Spleen (tissue), 11 donors: ENCODE measurements around the gene CDC42BPA. TPM values are rescaled to one million over a fixed set of nuclear protein-coding genes. Genes with fewer than 3 reads are reported as not detected.

ENCODE experiments used
- DNase-seq: peaks from one replicate; pipeline ENCODE4 v3.0.0-alpha.2; 2020
- H3K27ac ChIP-seq, 8 donors: fragments of 200-600 bp; sonication (generic) in 7 of 8; 1 replicate in 4 of 8; 2 replicates in 4 of 8; pipeline versions ENCODE4 v1.5.0 to v1.8.0; 2016 to 2021; ENCODE audit warnings: inconsistent platforms in 4 of 8, mild to moderate bottlenecking in 4 of 8, moderate library complexity in 1 of 8
- H3K27me3 ChIP-seq, 7 donors: fragments of 200-600 bp; sonication (generic) in 6 of 7; replicated peaks in 1 of 7; 1 replicate in 4 of 7; 2 replicates in 3 of 7; pipeline versions ENCODE4 v1.5.0 to v1.8.0; 2016 to 2021; ENCODE audit warnings: inconsistent platforms in 3 of 7, mild to moderate bottlenecking in 1 of 7
- H3K36me3 ChIP-seq, 6 donors: fragments of 200-600 bp; sonication (generic) in 5 of 6; 1 replicate in 4 of 6; 2 replicates in 2 of 6; pipeline versions ENCODE4 v1.5.0 to v1.8.0; 2016 to 2021; ENCODE audit warnings: inconsistent platforms in 2 of 6
- H3K4me1 ChIP-seq, 6 donors: fragments of 200-600 bp; sonication (generic) in 5 of 6; 1 replicate in 3 of 6; 2 replicates in 3 of 6; pipeline versions ENCODE4 v1.5.0 to v1.8.0; 2016 to 2021; ENCODE audit warnings: inconsistent platforms in 3 of 6
- H3K4me3 ChIP-seq, 8 donors: fragments of 200-600 bp; sonication (generic) in 7 of 8; 1 replicate in 4 of 8; 2 replicates in 4 of 8; pipeline versions ENCODE4 v1.5.0 to v1.8.0; 2016 to 2021; ENCODE audit warnings: inconsistent platforms in 4 of 8, mild to moderate bottlenecking in 4 of 8, moderate library complexity in 2 of 8
- H3K9me3 ChIP-seq, 8 donors: fragments of 200-600 bp; sonication (generic) in 7 of 8; 1 replicate in 4 of 8; 2 replicates in 4 of 8; pipeline versions ENCODE4 v1.5.0 to v1.8.0; 2016 to 2021; ENCODE audit warnings: inconsistent platforms in 4 of 8
- CTCF ChIP-seq, 11 experiments: fragments of 200-600 bp in 7 of 11; fragments of 450-650 bp in 4 of 11; sonication (generic) in 4 of 11; IDR thresholded peaks in 8 of 11; conservative IDR thresholded peaks in 3 of 11; 1 replicate in 7 of 11; 2 replicates in 4 of 11; pipeline versions ENCODE4 v1.4.0 to v1.8.0; 2016 to 2021; ENCODE audit warnings: antibody characterized with exemption in 11 of 11, inconsistent platforms in 4 of 11, mild to moderate bottlenecking in 1 of 11
- POLR2A ChIP-seq, 3 donors: fragments of 450-650 bp; IDR thresholded peaks; one replicate each; pipeline ENCODE4 v1.5.1; 2017; ENCODE audit warnings: antibody characterized with exemption in 3 of 3, mild to moderate bottlenecking in 1 of 3
- POLR2AphosphoS5 ChIP-seq, 3 donors: sonication (generic); formaldehyde crosslinking; IDR thresholded peaks; one replicate each; pipeline ENCODE4 v1.5.1; 2017; ENCODE audit warnings: antibody characterized with exemption in 3 of 3
- WGBS, 5 donors: extraction: QIAGEN DNeasy Blood & Tissue Kit in 3 of 5; methylation state at CpG; one replicate each; pipeline versions ENCODE4 v1.1.5 to v1.1.7; 2013 to 2018; 5-methylcytosine and 5-hydroxymethylcytosine counted together
- intact Hi-C: fragments of 100-400 bp; cut with DNase I; formaldehyde crosslinking; loops from one replicate; pipeline ENCODE4 v1.15.0; 2023; ENCODE audit warnings: low total_unique reads
- polyA plus RNA-seq, 3 donors: library from polyadenylated mRNA; stranded (reverse); fragments of 200-250 nt; gene quantifications; one replicate each; pipeline ENCODE4 v1.2.1, GENCODE V29; 2013
- total RNA-seq, 7 donors: library from RNA; depleted of rRNA in 3 of 7; stranded (reverse); fragments of >200 nt in 3 of 7; fragmentation: NEBNext Ultra II Directional in 4 of 7; extraction: Animal tissue kit (Norgen Biotek cat#: 25700) in 4 of 7; gene quantifications; one replicate each; pipeline versions ENCODE4 v1.1.0 to v1.2.1, GENCODE V29; 2016 to 2021
- donor health status: healthy with polysubstance abuse.
- donor health status: DM: no; HTN: no; CAD: no; lungs with moderate emphysema.
- donor health status: DM: no; HTN: no; CAD: no.
- donor health status: Bipolar disorder and iron deficiency.
- donor health status: healthy.
- donor health status: DM: no; HTN: no; CAD: no.
- donor health status: DM: yes; HTN: yes; CAD: no.

CDC42BPA gene
- total and polyA plus RNA-seq, 10 donors = 1.1 to 36.4 (median 27.6) TPM

- intact Hi-C loops = no loop called here
- Histone ChIP-seq H3K4me1 (peaks cover 12 to 77% (median 49%) of the 10 kb centered on the region in 6 donors), H3K9me3 (peaks cover 0 to 7% (median 2%) of the 10 kb centered on the region in 8 donors), H3K27me3 (no peaks in the 10 kb centered on the region), H3K27ac (no peak overlapping the region), H3K4me3 (no peak overlapping the region), H3K36me3 (peaks cover 0 to 9% (median 0%) of the 10 kb centered on the region in 6 donors)
- TF ChIP-seq CTCF (IDR thresholded peaks at IDR 0.05 in 8 of 11, conservative IDR thresholded peaks at IDR 0.05 in 3 of 11) = no peak
- TF ChIP-seq POLR2AphosphoS5 (IDR thresholded peaks at IDR 0.05) = no peak
- no peak for TF ChIP-seq POLR2A (IDR thresholded peaks at IDR 0.05)
- 71 to 86% (median 83%) methylated on average over 5 of the region's 5 CpGs for WGBS, 5 donors
- no peak for DNase-seq
Observed at GRCh38 chr1:226943156-226943555, 375.1 kb downstream of the CDC42BPA start.

DNA sequence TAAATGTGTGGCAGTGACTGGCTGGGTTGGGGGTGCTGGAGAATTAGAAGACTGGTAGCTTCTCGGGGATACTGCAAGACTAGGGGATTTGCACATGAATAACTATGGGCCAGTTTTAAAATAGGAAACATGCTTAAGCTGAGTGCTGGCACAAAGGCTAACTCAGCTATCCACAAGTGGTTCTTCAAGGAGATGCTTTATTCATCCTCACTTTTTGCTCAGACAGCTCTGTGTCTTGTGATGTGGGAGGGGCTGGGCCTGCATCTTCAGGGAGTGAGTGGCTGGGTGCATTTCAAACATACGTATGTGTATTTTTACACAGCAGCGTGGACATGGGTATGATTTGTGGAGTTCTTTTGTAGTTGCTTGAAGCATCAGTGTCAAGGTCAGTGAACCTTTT lies 375.9 kb downstream of the CDC42BPA start:
- Histone ChIP-seq H3K9me3 (no peaks in the 10 kb centered on the region), H3K27ac (no peak overlapping the region), H3K27me3 (no peaks in the 10 kb centered on the region), H3K4me3 (no peak overlapping the region), H3K36me3 (peaks cover 0 to 9% (median 0%) of the 10 kb centered on the region in 6 donors), H3K4me1 (peaks cover 12 to 84% (median 57%) of the 10 kb centered on the region in 6 donors)
- TF ChIP-seq POLR2AphosphoS5 (IDR thresholded peaks at IDR 0.05) (no peak), POLR2A (IDR thresholded peaks at IDR 0.05) (no peak), CTCF (IDR thresholded peaks at IDR 0.05 in 8 of 11, conservative IDR thresholded peaks at IDR 0.05 in 3 of 11) (no peak)
- WGBS, 5 donors = 78 to 86% (median 83%) methylated on average over 3 of the region's 3 CpGs
- intact Hi-C loops = no loop called here
- no peak for DNase-seq

GRCh38 chr1:226940806-226941067 lies 377.6 kb downstream of the CDC42BPA start:
- DNase-seq = no peak
- no peak for TF ChIP-seq CTCF (IDR thresholded peaks at IDR 0.05 in 8 of 11, conservative IDR thresholded peaks at IDR 0.05 in 3 of 11)
- TF ChIP-seq POLR2A (IDR thresholded peaks at IDR 0.05) = no peak
- no peak for TF ChIP-seq POLR2AphosphoS5 (IDR thresholded peaks at IDR 0.05)
- Histone ChIP-seq H3K4me3 (peak overlapping the region; percentile 77 to 90 (median 83)), H3K4me1 (peaks cover 12 to 71% (median 55%) of the 10 kb centered on the region in 6 donors), H3K27ac (peak overlapping the region in 6 of 8 donors; percentile 96 to 99 (median 98)), H3K27me3 (no peaks in the 10 kb centered on the region), H3K9me3 (peaks cover 0 to 6% (median 3%) of the 10 kb centered on the region in 8 donors), H3K36me3 (peaks cover 0 to 9% (median 0%) of the 10 kb centered on the region in 6 donors)
- intact Hi-C loops = no loop called here
- 38 to 42% (median 41%) methylated on average over 6 of the region's 6 CpGs for WGBS, 5 donors

- WGBS, 5 donors = 0 to 1% (median 0%) methylated on average over 23 to 73 of the region's 73 CpGs
- intact Hi-C loops = no loop called here
- Histone ChIP-seq H3K4me1 (peaks cover 12 to 66% (median 53%) of the 10 kb centered on the region in 6 donors), H3K4me3 (peak within 1 kb of the TSS; percentile 77 to 90 (median 83)), H3K9me3 (peaks cover 0 to 11% (median 8%) of the 10 kb centered on the region in 8 donors), H3K36me3 (peaks cover 0 to 4% (median 0%) of the 10 kb centered on the region in 6 donors), H3K27ac (peak within 1 kb of the TSS; percentile 96 to 99 (median 97)), H3K27me3 (no peaks in the 10 kb centered on the region)
- TF ChIP-seq CTCF (IDR thresholded peaks at IDR 0.05 in 8 of 11, conservative IDR thresholded peaks at IDR 0.05 in 3 of 11) (peak in 3 of 11 experiments; percentile 5 to 32 (median 31)), POLR2A (IDR thresholded peaks at IDR 0.05) (peak in 2 of 3 donors; percentile 20 to 68), POLR2AphosphoS5 (IDR thresholded peaks at IDR 0.05) (peak in 2 of 3 donors; percentile 77 to 90)
- peak; percentile 100 for DNase-seq
Observed at GRCh38 chr1:226940029-226940805, 378.1 kb downstream of the CDC42BPA start, which contains the start of gene COQ8A. Gene COQ8A (plus strand): TSS chr1:226940294. CDS start chr1:226961386, 21,092 bp downstream.
